Measurements from ENCODE around the gene SPATA9. TPM values are rescaled to one million over a fixed set of nuclear protein-coding genes. Genes with fewer than 3 reads are reported as not detected.

Gene SPATA9
- total RNA-seq, 1 donor from 2014 or later: not detected

GRCh38 chr5:95617057-95617456 lies 65.7 kb downstream of the SPATA9 start:
- peak; percentile 13 for FAIRE-seq
- Histone ChIP-seq H3K27me3 (ENCODE audit: control insufficient read depth, insufficient read depth, low read length) (no peaks in the 10 kb centered on the region), H3K36me3 (ENCODE audit: control insufficient read depth, insufficient read depth, low read length) (no peaks in the 10 kb centered on the region), H3K4me3 (ENCODE audit: low read depth, low read length) (no peak overlapping the region)
- DNase-seq (ENCODE audit: low read depth): peak; percentile 98
- no peak for TF ChIP-seq CTCF (IDR thresholded peaks at IDR 0.05; ENCODE audit: insufficient read depth, low read length, severe bottlenecking)

- no peak for FAIRE-seq
- Histone ChIP-seq H3K4me3 (ENCODE audit: low read depth, low read length) (no peak overlapping the region), H3K27me3 (ENCODE audit: control insufficient read depth, insufficient read depth, low read length) (no peaks in the 10 kb centered on the region), H3K36me3 (ENCODE audit: control insufficient read depth, insufficient read depth, low read length) (no peaks in the 10 kb centered on the region)
- peak; percentile 23 for DNase-seq (ENCODE audit: low read depth)
- TF ChIP-seq CTCF (IDR thresholded peaks at IDR 0.05; ENCODE audit: insufficient read depth, low read length, severe bottlenecking): no peak
These were observed 67.7 kb downstream of the SPATA9 start for GRCh38 chr5:95615164-95615467.

- Histone ChIP-seq H3K4me3 (ENCODE audit: low read depth, low read length) (no peak overlapping the region), H3K36me3 (ENCODE audit: control insufficient read depth, insufficient read depth, low read length) (no peaks in the 10 kb centered on the region), H3K27me3 (ENCODE audit: control insufficient read depth, insufficient read depth, low read length) (no peaks in the 10 kb centered on the region)
- DNase-seq (ENCODE audit: low read depth) (no peak), FAIRE-seq (no peak)
- no peak for TF ChIP-seq CTCF (IDR thresholded peaks at IDR 0.05; ENCODE audit: insufficient read depth, low read length, severe bottlenecking)
These were observed 69.3 kb downstream of the SPATA9 start for GRCh38 chr5:95613514-95613913.

GRCh38 chr5:95611396-95611795 lies 71.4 kb downstream of the SPATA9 start:
- no peak for TF ChIP-seq CTCF (IDR thresholded peaks at IDR 0.05; ENCODE audit: insufficient read depth, low read length, severe bottlenecking)
- FAIRE-seq (no peak), DNase-seq (ENCODE audit: low read depth) (no peak)
- no peak overlapping the region for H3K4me3 ChIP-seq (ENCODE audit: low read depth, low read length)
- no peaks in the 10 kb centered on the region for H3K27me3 ChIP-seq (ENCODE audit: control insufficient read depth, insufficient read depth, low read length)
- H3K36me3 ChIP-seq (ENCODE audit: control insufficient read depth, insufficient read depth, low read length): no peaks in the 10 kb centered on the region

- TF ChIP-seq CTCF (IDR thresholded peaks at IDR 0.05; ENCODE audit: insufficient read depth, low read length, severe bottlenecking): no peak
- DNase-seq (ENCODE audit: low read depth) (no peak), FAIRE-seq (no peak)
- H3K36me3 ChIP-seq (ENCODE audit: control insufficient read depth, insufficient read depth, low read length): no peaks in the 10 kb centered on the region
- H3K27me3 ChIP-seq (ENCODE audit: control insufficient read depth, insufficient read depth, low read length): no peaks in the 10 kb centered on the region
- no peak overlapping the region for H3K4me3 ChIP-seq (ENCODE audit: low read depth, low read length)
These were observed 72.2 kb downstream of the SPATA9 start for GRCh38 chr5:95610546-95610945.

- no peak for FAIRE-seq
- H3K36me3 ChIP-seq (ENCODE audit: control insufficient read depth, insufficient read depth, low read length): no peaks in the 10 kb centered on the region
These were observed 73.1 kb downstream of the SPATA9 start for GRCh38 chr5:95609711-95610110.

More at GRCh38 chr5:95609711-95610110, 73.1 kb downstream of the SPATA9 start:
- Histone ChIP-seq H3K27me3 (ENCODE audit: control insufficient read depth, insufficient read depth, low read length) (no peaks in the 10 kb centered on the region), H3K4me3 (ENCODE audit: low read depth, low read length) (no peak overlapping the region)
- no peak for TF ChIP-seq CTCF (IDR thresholded peaks at IDR 0.05; ENCODE audit: insufficient read depth, low read length, severe bottlenecking)
- DNase-seq (ENCODE audit: low read depth): no peak
